ENCODE measurements around the gene GCSAM.

Gene GCSAM, protein sequence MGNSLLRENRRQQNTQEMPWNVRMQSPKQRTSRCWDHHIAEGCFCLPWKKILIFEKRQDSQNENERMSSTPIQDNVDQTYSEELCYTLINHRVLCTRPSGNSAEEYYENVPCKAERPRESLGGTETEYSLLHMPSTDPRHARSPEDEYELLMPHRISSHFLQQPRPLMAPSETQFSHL

DNA sequence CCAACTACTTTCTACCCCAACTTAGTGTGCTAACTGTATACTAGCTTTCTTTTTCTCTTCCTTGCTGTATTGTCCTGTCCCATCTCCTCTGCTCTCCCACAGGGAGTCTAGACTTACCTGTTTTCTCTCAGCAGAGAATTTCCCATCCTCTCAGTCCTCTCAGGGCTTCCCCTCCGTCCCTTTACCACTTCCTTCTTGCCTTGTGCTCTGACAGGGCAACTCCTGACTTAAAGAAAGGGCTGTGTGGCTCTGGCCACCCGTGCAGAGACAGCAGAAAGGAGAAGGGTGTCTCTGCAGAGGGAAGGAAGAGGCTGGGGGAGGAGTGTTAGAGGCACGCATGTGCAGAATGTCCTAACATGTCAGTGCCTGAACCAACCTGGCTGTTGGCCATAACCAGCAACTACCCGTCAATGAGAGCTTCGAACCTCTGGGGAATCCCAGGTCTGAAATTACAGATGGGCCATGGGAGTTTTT, at the start of gene GCSAM:
GCSAM (minus strand) TSS at position 274 of the 474 bp plus-strand sequence; CDS start at position 146, 128 bp downstream.
- DNase-seq (ENCODE audit: low spot score), result peak; percentile 78

DNA sequence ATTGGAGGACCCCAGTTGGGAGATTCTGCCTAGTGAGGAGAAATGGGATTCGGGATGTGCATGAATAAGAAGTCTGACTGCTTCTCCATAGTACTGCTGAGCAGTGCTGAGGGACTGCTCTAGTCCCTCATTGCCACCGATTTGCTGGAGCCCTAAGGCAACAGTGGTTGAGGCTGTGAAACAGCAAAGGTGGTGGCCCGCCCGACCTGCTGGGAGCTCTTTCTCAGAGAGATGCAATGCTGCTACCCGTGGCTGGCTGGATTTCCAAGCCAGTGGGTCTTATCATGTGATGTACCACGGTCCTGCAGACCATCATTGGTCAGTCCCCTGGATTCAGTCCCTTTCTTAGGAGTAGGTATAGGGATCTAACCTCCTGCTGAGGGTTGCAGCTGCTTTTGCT, 42.6 kb upstream of the GCSAM start:
- no peak for DNase-seq (ENCODE audit: low spot score)

DNA sequence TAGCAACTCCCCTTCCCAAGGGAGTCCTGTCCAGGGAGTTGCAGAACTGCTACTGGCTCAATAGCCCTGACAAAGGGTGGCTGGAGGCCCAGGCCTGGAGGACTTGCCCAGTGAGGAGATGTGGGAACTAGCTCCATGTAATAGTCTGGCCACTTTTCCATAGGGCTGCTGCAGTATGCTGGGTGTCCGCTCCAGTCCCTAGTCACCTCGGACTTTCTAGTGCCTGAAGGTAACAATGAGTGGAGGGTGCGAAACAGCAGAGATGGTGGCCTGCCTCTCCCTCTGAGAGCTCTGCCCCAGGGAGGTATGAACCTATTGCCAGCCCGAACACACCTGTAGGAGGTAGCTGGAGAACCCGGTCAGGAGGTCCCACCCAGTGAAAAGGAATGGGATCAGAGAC, 42.0 kb upstream of the GCSAM start:
- no peak for DNase-seq (ENCODE audit: low spot score)

DNA sequence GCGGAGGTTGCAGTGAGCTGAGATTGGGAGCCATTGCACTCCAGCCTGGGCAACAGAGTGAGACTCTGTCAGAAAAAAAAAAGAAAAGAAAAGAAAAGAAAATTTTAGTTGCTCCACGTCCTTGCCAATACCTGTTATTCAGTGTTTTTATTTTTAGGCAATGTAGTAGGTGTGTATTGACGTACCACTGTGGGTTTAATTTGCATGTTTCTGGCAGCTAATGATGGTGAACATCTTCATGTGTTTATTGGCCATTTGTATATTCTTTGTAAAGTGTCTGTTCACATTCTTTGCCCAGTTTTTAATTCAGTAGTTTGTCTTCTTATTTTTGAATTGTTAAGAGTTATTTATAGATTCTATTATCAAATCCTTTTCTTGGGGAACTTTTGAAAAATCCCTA, 38.1 kb upstream of the GCSAM start:
- DNase-seq (ENCODE audit: low spot score), result no peak

DNA sequence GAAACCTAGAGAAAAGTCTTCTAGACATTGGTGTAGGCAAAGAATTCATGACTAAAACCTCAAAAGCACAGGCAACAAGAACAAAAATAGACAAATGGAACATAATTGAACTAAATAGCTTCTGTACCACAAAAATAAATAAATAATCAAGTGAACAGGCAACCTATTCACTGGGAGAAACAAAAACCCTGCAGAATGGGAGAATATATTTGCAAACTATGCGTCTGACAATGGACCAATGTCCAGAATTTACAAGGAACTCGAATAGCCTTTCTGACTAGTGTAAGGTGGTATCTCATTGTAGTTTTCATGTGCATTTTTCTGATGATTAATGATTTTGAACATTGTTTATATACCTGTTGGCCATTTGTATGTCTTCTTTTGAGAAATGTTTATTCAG, 37.0 kb upstream of the GCSAM start:
- DNase-seq (ENCODE audit: low spot score), result no peak

DNA sequence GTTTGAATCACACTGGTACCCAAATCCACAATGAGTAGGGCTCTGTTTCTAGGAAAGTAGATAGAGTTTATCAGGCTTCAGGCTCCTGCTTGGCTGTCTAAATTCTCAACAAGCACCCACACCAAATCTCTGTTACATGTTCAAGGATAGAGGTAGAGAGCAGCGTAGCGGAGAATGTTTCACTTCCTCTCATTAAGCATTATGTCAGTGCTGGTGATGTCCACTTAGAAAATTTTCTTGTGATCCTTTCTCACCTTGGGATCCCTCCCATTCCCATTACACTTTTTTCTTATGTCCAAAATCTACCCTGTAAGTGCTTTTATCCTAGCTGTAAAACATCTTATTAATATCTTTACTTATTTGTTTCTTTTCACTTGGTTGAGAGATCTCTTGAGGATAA, 34.7 kb upstream of the GCSAM start:
- no peak for DNase-seq (ENCODE audit: low spot score)

DNA sequence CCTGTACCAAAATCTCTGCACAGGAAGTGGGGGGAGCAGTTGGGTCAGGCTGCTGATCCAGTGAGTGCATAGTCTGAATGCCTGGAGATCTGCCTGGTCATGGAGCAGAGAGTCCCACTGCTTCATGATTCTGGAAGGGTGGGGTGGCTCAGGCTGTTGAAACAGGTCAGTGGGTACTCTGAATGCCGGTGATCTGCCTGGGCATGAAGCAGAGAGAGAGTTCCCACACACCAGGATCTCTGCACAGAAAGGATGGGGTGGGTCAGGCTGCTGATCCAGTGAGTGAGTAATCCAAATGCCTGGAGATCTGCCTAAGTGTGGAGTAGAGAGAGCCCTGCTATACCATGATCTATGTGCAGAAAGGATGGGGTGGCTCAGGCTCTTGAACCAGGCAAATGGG, 16.1 kb upstream of the GCSAM start:
- no peak for DNase-seq (ENCODE audit: low spot score)

DNA sequence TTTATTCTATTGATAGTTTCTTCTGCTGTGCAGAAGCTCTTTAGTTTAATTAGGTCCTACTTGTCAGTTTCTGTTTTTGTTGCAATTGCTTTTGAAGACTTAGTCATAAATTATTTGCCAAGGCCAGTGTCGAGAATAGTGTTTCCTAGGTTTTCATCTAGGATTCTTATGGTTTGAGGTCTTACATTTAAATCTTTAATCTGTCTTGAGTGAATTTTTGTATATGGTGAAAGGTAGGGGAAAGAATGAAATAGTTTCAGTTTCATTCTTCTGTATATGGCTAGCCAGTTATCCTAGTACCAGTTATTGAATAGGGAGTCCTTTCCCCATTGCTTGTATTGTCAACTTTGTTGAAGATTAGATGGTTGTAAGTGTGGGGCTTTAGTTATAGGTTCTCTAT, 10.6 kb upstream of the GCSAM start:
- DNase-seq (ENCODE audit: low spot score), result no peak

DNA sequence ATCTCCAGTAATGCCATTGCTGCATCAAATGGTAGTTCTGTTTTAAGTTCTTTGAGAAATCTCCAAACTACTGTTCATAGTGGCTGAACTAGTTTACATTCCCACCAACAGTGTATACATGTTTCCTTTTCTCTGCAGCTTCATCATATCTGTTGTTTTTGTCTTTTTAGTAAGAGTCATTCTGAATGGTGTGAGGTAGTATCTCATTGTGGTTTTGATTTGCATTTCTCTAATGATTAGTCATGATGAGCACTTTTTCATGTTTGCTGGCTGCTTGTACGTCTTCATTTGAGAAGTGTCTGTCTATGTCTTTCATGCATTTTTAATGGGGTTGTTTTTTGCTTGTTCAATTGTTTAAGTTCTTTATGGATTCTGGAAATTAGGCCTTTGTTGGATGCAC, 10.2 kb upstream of the GCSAM start:
- DNase-seq (ENCODE audit: low spot score), result no peak

DNA sequence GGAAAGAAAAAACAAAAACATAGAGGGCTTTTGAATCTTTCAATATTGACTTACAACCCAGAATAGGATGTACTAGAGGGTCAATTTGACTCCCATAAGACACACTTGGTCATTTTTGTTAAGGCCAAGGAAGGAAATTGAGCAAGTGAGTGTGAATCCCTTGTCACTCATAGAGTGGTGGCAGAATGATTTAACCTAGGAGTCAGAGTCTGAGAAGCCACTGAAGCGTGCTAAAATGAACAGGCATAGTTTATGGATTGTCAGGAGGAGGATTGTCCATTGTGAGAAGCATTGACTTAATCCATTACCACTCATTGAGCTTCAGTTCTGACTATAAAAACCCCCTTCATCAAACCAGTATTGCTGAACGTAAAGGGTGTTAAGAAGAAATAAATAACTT, 8.2 kb upstream of the GCSAM start:
- DNase-seq (ENCODE audit: low spot score), result no peak

DNA sequence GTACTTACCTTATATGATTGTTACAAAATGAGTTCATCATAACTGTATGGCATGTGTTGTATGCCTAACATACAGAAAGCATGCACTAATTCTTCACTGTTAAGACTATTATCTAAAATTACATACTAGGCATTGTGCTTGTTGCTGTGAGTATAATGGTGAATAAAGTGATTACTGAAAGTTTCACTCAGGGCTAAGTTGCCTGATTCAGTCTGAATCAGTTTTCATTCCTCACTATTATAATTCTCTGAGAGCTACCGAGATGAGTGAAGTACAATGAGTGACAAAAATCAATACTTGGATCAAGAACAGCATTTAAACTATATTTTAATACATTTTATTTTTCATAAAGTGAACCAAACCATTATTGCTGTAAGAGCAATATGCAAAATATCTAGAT, 7.5 kb upstream of the GCSAM start:
- DNase-seq (ENCODE audit: low spot score), result no peak

DNA sequence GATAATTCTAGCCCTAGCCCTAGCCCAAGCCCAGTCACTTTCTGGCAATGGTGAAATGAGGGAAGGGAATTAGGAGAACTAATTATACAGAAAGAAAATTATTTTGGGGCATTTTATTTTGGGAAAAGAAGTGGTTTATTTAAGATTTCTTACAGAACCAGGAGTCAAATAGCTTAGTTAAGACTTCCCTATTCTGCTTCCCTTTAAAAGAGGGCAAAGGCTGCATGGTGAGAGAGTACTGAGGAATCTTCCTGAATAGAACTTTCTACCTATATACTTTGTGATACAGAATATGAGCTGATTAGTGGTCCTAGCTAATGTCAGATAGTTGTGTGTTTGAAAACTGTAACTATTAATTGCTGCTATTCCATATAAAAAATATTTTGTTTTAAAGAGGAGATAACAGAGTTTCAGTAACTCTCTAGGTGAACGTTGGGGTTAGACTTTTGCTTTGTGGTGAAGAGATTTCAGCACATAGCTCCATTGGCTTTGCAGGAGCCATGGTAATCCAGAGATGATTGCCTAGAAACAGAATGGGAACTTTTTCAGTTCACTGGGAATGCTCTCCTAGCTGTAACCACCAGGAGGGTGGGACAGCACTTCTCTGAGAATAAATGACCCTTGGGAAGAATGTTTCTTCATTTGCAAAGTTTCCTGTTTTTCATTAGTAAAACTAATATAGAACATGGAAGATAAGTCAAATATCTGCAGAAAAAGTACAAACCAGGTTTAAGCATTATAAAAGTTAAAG, 5.3 kb upstream of the GCSAM start:
- no peak for DNase-seq (ENCODE audit: low spot score)

DNA sequence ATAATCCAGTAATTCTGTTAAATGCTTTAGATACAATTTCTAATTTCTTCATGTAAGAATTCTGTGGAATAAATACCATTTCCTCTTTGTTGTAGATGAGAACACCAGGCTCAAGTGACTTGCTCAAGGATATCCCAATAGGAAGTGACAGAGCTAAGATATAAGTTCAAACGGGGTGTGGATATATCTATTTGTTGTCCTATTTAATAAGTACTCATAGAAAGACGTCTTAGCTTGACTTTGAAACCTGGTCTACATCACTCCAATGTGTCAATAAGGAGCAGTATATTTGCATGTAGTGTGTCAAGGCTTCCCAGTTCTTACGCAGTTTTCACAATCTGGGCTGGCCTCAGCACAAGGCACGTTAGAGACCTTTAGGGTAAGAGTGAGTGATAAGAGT, 4.7 kb upstream of the GCSAM start:
- DNase-seq (ENCODE audit: low spot score), result no peak

DNA sequence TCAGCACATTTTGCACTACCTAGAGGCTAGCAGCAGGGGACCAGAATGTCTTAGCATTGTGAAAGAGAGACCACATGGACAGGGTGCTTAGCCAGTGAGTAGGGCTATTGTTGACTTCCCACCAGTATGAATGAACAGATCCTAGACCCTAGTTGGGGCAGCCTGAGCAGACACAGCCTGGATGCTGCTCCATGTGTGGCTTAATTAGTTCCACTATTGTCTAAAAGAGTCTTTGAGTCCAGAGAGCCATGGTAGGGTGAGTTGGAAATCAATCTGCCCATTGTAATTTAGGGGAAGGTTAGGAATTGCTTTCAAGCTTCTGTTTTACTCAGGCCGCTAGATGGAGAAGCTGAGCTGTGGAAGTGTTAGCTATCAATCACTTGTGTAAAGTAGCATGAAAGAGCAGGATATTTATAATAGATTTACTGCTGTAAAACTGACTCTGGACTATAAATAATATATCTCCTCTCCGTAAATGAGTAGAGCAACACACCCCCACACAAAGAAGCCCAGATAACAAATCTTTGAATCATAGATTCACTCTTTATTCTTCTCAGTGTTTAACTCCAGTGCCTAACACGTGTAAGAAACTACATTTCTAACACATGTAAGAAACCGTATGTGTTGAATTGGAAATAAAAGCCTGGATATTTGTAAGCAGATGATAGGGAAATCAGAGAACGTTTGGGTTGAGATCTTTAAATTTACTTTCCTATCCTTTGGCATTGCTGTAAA, 4.1 kb upstream of the GCSAM start:
- DNase-seq (ENCODE audit: low spot score), result peak; percentile 88

DNA sequence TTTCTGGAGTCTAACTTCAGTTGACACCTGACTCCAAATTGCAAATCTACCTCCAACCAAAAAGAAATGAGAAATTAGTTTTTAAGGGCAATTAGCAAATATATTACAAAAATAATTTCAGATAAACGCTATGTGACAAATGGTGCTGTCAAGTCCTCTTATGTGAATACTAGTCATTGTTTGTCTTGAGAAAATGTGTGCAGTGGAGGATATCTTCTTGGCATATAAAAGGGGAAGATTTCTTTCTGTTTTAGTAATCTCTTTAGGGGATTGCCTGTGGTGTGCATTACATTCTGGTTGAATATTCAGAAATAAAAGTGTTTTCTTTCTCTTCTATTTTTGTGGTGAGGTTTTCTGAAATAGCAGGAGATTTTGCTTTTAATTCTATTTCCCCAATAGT, 3.0 kb upstream of the GCSAM start:
- no peak for DNase-seq (ENCODE audit: low spot score)

DNA sequence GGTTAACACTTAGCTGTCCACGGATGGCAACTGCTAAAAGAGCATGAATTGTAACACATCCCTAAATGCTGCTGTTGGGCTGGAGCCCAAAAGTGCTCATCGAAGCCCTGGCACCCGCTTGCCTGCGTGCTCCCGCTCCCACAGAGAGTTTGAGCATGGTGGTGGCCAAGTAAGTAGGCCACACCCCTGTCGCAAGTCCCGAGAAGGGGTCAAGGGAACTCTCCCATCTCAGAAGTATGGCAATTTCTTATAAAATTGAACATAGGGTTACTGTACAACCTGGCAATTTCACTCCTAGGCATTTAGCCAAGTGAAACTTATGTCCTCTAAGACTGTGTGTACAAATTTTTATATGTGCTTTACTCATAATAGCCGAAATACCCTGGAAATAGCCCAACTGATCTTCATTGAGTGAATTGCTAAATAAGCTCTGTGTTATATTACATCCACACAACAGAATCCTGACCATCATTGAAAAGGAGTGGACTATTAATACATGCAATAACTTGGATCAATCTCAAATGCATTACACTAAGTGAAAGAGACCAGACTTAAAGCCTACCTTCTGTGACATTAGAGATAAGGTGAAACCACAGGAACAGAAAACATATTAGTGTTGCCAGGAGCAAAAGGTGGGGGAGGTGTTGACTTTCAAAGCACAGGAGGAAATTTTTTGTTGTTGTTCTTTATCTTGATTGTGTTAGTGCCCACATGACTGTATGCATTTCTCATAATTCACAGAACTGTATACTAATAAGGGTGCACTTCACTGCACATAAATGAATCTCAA, 1.5 kb upstream of the GCSAM start:
- no peak for DNase-seq (ENCODE audit: low spot score)

DNA sequence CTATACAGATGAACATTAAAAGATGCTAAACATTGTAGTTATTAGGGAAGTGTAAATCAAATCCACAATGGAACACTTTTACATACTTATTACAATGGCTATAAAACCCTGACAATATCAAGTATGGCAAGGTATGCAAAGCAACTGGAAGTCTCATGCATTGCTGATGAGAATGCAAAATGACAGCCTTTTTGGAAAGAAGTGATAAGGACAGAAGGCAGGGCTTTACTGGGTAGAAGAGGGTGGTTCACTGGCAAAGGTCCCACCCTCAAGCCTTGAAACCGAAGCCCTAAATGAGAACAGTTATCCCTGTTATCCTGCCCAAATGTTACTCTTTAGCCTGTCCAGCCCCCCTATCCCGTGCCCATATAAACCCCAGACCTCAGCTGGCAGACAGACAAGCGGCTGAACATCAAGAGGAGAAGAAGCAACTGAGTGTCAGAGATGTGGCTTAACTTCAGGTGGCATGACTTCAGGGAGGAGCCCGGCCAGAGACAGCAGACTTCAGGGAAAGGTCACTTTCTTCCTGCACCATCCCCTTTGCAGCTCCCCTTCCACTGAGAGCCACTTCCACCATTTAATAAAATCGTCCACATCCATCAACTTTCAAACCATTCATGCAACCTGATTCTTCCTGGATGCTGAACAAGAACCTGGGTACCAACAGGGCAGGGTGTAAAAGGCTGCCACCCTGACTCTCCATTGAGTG, 732 bp upstream of the GCSAM start:
- no peak for DNase-seq (ENCODE audit: low spot score)

DNA sequence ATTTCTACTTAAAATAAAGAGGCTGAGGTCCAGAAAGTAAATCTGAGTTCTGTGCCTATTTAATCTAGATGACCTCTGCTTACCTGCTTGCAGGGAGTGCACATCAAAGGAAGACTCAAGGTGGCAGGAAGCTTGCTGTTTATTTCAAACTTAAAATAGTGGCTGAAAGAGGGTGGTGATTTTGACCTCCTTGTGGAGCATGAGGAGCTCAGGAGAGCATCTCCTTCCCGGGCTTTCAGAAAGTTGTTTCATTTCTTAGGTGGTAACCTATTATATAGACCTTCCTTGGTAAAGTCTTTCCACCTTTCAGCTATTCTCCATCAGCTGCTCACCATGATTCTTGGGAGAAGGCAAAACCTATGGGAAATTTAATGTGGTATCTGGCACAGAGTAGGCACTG, 494 bp downstream of the GCSAM start:
- DNase-seq (ENCODE audit: low spot score), result no peak

DNA sequence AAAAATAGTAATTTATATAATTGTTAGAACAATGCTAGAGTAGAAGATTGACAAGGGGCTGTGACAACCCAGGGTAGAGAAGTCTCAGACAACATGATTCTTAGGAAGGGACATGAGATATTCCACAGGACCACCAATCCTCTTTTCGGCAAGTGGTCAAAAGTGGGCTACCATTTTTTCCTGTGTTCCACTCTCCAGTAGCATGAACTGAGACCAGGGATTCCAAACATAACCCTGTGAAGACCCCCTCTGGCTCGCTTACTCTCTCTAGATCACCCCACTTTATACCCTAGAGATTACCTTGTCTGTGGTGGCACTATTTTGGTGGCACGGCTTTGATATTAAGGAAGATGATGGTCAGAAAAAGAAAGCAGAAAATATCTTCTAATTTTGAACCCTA, 960 bp downstream of the GCSAM start:
- no peak for DNase-seq (ENCODE audit: low spot score)

DNA sequence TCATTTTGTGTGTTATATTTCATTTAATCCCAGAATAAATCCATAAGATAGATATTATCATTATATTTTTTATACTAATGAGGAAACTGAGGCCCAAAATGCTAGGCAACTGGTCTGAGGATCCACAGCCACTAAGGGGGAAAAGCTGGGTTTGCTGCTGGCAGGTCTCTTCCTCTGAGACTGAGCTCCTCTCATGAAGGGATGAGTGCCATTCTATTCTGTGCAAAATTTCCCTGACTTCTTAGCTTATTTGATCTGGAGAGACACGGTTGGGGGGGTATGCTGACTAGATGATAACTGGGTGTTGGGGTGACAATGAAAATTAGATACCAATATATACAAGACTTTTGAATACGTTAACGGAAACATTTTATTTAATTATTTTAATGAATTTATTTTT, 1.9 kb downstream of the GCSAM start:
- no peak for DNase-seq (ENCODE audit: low spot score)

DNA sequence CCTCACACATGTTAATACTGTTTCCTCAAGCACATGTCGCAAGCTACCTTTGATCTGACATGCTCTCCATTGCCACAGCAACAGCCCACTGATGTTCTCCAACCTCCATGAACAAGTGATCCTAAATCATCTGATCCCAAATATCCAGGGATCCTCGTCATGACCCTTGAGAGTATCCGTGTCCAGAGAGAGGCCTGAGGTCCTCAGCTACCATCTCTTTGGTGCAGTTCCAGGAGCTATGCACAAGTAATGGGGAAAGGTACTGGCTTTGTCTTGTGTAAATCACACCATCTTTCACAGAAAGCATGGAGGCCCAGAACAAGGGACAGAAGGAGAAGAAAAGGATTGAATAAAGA, 2.4 kb downstream of the GCSAM start:
- DNase-seq (ENCODE audit: low spot score), result no peak

All from Ammon's horn (tissue), 1 donor.